ENCODE results near the gene SLCO3A1.

The SLCO3A1 gene

DNA sequence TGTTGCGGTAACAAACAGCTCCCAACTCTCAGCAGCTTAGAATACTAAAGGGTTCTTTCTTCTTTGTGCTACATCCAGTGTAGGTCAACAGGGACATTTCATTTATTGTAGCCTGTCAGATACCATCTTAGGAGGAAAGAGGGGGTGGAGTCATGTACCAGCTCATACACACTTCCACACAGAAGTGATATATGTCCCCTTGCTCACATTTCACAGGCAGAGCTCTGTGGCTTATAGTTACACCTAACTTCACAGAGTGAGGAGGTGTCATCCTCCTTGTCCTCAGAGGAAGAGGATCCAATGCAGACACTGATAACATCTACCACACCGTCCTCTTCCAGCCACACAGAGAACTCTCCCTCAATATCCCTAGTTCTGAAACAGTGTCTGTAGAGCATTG, 247.2 kb downstream of the SLCO3A1 start:
- Histone ChIP-seq H3K4me3 (ENCODE audit: low read depth in 1 of 2, low read length in 2 of 2) (no peak overlapping the region), H3K27ac (ENCODE audit: low read depth, low read length) (no peak overlapping the region), H3K27me3 (ENCODE audit: control insufficient read depth in 1 of 2, insufficient read depth in 2 of 2, low read length in 2 of 2) (peaks cover 0 to 3% of the 10 kb centered on the region in 2 donors)

DNA sequence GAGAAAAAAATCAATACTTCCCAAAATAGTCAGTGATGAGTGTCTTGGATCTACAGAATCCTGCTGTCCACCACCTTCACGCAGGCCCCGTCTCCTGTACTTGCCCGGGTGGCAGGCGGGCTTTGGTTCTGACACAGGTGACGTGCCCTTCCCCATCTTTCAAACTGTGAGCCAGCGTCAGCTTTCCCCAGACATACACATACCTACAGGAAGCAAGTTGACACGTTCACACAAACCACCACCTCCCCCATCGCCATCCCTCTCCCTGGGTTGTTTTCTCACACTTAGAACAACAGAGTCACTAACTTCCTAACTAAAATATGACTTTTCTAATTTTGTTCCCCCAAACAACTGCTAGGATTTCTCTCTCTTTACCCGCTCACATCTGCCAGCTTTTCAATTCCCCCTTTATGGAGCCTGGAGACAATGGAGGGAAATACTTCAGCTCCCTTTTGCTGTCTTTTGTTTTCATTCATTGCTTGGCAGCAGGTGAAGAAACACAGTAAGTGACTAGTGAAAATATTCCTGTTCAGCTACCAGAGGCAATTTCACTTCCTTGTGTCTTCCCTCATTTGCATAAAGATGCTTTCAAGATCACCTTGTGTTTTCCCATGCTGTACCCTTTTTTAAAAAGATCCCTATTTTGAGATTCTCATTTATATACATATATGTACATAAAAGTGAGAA, 248.3 kb downstream of the SLCO3A1 start:
- Histone ChIP-seq H3K4me3 (ENCODE audit: low read depth in 1 of 2, low read length in 2 of 2) (no peak overlapping the region), H3K9me3 (ENCODE audit: control insufficient read depth in 1 of 2, low read length in 2 of 2) (no peaks in the 10 kb centered on the region), H3K4me1 (ENCODE audit: control insufficient read depth in 1 of 2, insufficient read depth in 2 of 2, low read length in 2 of 2) (peaks cover 0 to 8% of the 10 kb centered on the region in 2 donors), H3K36me3 (ENCODE audit: control insufficient read depth in 1 of 2, insufficient read depth in 2 of 2, low read length in 2 of 2) (no peaks in the 10 kb centered on the region), H3K27ac (ENCODE audit: low read depth, low read length) (no peak overlapping the region), H3K9ac (ENCODE audit: low read depth in 1 of 2, low read length in 2 of 2) (no peak overlapping the region), H3K27me3 (ENCODE audit: control insufficient read depth in 1 of 2, insufficient read depth in 2 of 2, low read length in 2 of 2) (peaks cover 0 to 6% of the 10 kb centered on the region in 2 donors)

More for the DNA sequence above, 247.2 kb downstream of the SLCO3A1 start:
- Histone ChIP-seq H3K36me3 (ENCODE audit: control insufficient read depth in 1 of 2, insufficient read depth in 2 of 2, low read length in 2 of 2) (no peaks in the 10 kb centered on the region), H3K4me1 (ENCODE audit: control insufficient read depth in 1 of 2, insufficient read depth in 2 of 2, low read length in 2 of 2) (peaks cover 0 to 8% of the 10 kb centered on the region in 2 donors), H3K9ac (ENCODE audit: low read depth in 1 of 2, low read length in 2 of 2) (no peak overlapping the region), H3K9me3 (ENCODE audit: control insufficient read depth in 1 of 2, low read length in 2 of 2) (no peaks in the 10 kb centered on the region)

DNA sequence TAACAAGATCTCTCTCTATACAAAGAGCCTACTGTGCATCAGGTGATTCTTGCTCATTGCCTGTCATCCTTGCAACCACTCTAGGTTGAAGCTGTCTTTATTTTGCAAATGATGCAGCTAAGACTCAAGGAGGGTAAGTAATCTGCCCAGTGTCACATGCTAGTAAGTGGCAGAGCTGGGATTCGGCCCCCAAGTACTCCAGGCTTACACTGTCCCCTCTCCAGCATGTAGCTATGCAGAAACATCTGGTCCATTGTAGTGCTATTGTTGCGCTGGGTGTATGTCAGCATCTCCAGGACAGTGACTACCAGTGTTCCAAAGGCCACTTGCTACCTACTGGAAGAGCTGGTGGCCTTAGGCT, 248.9 kb downstream of the SLCO3A1 start:
- Histone ChIP-seq H3K4me3 (ENCODE audit: low read depth in 1 of 2, low read length in 2 of 2) (no peak overlapping the region), H3K27me3 (ENCODE audit: control insufficient read depth in 1 of 2, insufficient read depth in 2 of 2, low read length in 2 of 2) (peaks cover 0 to 4% of the 10 kb centered on the region in 2 donors), H3K4me1 (ENCODE audit: control insufficient read depth in 1 of 2, insufficient read depth in 2 of 2, low read length in 2 of 2) (peaks cover 0 to 6% of the 10 kb centered on the region in 2 donors), H3K27ac (ENCODE audit: low read depth, low read length) (no peak overlapping the region), H3K9me3 (ENCODE audit: control insufficient read depth in 1 of 2, low read length in 2 of 2) (no peaks in the 10 kb centered on the region), H3K9ac (ENCODE audit: low read depth in 1 of 2, low read length in 2 of 2) (no peak overlapping the region), H3K36me3 (ENCODE audit: control insufficient read depth in 1 of 2, insufficient read depth in 2 of 2, low read length in 2 of 2) (no peaks in the 10 kb centered on the region)

DNA sequence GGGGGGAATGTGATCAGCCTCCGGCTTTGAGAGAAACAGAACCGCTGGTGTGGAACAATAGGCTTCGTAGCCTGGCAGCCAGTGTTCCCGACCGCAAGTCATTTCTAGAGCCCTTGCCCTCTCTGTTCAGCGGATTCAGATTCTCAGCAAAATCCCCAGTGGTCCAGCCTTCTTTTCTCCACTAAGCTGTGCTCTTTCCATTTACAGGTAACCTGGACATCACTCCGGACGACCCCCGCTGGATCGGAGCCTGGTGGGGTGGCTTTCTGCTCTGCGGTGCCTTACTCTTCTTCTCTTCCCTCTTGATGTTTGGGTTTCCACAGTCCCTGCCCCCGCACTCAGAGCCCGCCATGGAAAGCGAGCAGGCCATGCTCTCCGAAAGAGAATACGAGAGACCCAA, 250.6 kb downstream of the SLCO3A1 start:
- no peaks in the 10 kb centered on the region for H3K9me3 ChIP-seq (ENCODE audit: control insufficient read depth in 1 of 2, low read length in 2 of 2)

DNA sequence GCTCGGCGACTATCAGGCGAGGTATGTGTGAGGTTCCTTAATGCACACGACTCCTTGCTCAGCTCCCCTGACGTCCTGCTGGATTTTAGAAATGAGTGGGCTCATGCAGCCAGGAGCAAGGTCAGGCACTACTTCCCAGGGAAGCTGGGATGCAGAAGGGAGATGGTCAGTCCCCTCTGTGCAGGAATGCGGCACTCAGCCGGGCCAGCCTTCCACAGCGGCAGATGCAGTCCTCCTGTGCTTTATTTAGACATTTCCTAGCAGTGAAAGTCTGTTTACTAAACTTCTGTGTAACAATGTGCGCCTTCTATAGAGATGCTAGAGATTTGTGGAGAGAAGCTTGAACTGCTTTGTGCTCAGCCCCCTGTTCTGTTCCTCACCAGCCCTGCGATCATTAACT, 252.1 kb downstream of the SLCO3A1 start:
- no peaks in the 10 kb centered on the region for H3K9me3 ChIP-seq (ENCODE audit: control insufficient read depth in 1 of 2, low read length in 2 of 2)
- no peak overlapping the region for H3K9ac ChIP-seq (ENCODE audit: low read depth in 1 of 2, low read length in 2 of 2)

More for the DNA sequence above, 250.6 kb downstream of the SLCO3A1 start:
- no peak overlapping the region for H3K4me3 ChIP-seq (ENCODE audit: low read depth in 1 of 2, low read length in 2 of 2)
- H3K36me3 ChIP-seq (ENCODE audit: control insufficient read depth in 1 of 2, insufficient read depth in 2 of 2, low read length in 2 of 2), result no peaks in the 10 kb centered on the region
- H3K27me3 ChIP-seq (ENCODE audit: control insufficient read depth in 1 of 2, insufficient read depth in 2 of 2, low read length in 2 of 2), result peaks cover 0 to 3% of the 10 kb centered on the region in 2 donors
- no peak overlapping the region for H3K27ac ChIP-seq (ENCODE audit: low read depth, low read length)
- peaks cover 0 to 4% of the 10 kb centered on the region in 2 donors for H3K4me1 ChIP-seq (ENCODE audit: control insufficient read depth in 1 of 2, insufficient read depth in 2 of 2, low read length in 2 of 2)
- no peak overlapping the region for H3K9ac ChIP-seq (ENCODE audit: low read depth in 1 of 2, low read length in 2 of 2)

DNA sequence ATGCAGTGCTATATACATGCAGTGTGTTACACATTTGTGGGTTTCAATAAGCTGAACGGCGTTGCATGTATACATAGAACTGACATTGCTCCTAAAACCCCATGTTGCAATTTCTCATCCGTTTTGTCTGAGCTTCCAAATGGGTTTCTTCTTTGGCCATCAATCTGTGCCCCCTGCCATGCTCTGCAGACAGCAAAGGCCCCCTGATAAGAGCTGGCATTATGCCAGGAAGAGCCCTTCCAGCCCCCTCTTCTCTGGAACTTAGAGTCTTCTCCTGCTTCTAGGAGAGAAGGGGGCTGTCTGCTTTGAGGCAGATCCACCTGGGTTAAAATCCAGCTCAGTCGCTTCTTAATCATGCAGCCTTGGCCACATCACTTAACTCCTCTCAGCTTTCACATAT, 254.0 kb downstream of the SLCO3A1 start:
- H3K36me3 ChIP-seq (ENCODE audit: control insufficient read depth in 1 of 2, insufficient read depth in 2 of 2, low read length in 2 of 2), result no peaks in the 10 kb centered on the region
- no peak overlapping the region for H3K9ac ChIP-seq (ENCODE audit: low read depth in 1 of 2, low read length in 2 of 2)
- no peaks in the 10 kb centered on the region for H3K9me3 ChIP-seq (ENCODE audit: control insufficient read depth in 1 of 2, low read length in 2 of 2)
- no peak overlapping the region for H3K4me3 ChIP-seq (ENCODE audit: low read depth in 1 of 2, low read length in 2 of 2)
- no peaks in the 10 kb centered on the region for H3K4me1 ChIP-seq (ENCODE audit: control insufficient read depth in 1 of 2, insufficient read depth in 2 of 2, low read length in 2 of 2)
- no peak overlapping the region for H3K27ac ChIP-seq (ENCODE audit: low read depth, low read length)
- peaks cover 0 to 3% of the 10 kb centered on the region in 2 donors for H3K27me3 ChIP-seq (ENCODE audit: control insufficient read depth in 1 of 2, insufficient read depth in 2 of 2, low read length in 2 of 2)

More for the DNA sequence above, 252.1 kb downstream of the SLCO3A1 start:
- Histone ChIP-seq H3K27me3 (ENCODE audit: control insufficient read depth in 1 of 2, insufficient read depth in 2 of 2, low read length in 2 of 2) (peaks cover 0 to 3% of the 10 kb centered on the region in 2 donors), H3K36me3 (ENCODE audit: control insufficient read depth in 1 of 2, insufficient read depth in 2 of 2, low read length in 2 of 2) (no peaks in the 10 kb centered on the region), H3K27ac (ENCODE audit: low read depth, low read length) (no peak overlapping the region), H3K4me3 (ENCODE audit: low read depth in 1 of 2, low read length in 2 of 2) (no peak overlapping the region), H3K4me1 (ENCODE audit: control insufficient read depth in 1 of 2, insufficient read depth in 2 of 2, low read length in 2 of 2) (peaks cover 0 to 4% of the 10 kb centered on the region in 2 donors)

DNA sequence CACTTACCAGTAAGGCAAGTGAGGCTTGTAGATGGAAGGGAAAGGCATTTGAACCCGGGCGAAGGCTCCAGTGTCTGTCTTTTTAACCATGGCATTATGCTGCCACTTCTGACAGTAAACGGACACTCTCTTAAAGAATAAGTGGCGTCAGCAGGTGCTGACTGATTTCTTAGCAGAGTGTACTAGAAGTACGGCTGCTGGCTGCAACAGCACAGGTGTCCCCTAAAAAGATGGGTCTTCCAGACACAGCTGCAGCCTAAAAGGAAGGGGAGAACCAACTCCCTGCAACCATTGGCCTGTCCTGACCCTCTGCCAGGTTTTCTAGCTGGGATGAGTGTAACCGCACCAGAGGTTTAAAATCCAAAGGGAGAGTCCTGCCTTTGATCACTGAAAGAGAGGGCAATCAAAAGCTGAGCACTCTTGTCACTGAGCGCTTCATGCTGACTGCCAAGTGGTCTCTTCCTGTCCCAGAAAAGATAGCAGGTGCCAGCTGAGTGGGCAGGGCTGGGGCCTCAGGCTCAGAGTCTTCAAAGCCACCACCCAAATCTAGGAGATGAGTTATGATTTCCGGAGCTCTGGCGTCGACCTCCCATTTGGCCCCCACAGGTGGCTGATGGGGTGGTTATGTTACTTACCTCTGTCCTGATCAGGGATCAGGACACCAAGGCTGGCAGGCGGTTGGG, 255.8 kb downstream of the SLCO3A1 start:
- Histone ChIP-seq H3K4me1 (ENCODE audit: control insufficient read depth in 1 of 2, insufficient read depth in 2 of 2, low read length in 2 of 2) (no peaks in the 10 kb centered on the region), H3K9ac (ENCODE audit: low read depth in 1 of 2, low read length in 2 of 2) (no peak overlapping the region), H3K9me3 (ENCODE audit: control insufficient read depth in 1 of 2, low read length in 2 of 2) (no peaks in the 10 kb centered on the region), H3K36me3 (ENCODE audit: control insufficient read depth in 1 of 2, insufficient read depth in 2 of 2, low read length in 2 of 2) (no peaks in the 10 kb centered on the region), H3K27ac (ENCODE audit: low read depth, low read length) (no peak overlapping the region), H3K27me3 (ENCODE audit: control insufficient read depth in 1 of 2, insufficient read depth in 2 of 2, low read length in 2 of 2) (peaks cover 0 to 3% of the 10 kb centered on the region in 2 donors), H3K4me3 (ENCODE audit: low read depth in 1 of 2, low read length in 2 of 2) (no peak overlapping the region)

DNA sequence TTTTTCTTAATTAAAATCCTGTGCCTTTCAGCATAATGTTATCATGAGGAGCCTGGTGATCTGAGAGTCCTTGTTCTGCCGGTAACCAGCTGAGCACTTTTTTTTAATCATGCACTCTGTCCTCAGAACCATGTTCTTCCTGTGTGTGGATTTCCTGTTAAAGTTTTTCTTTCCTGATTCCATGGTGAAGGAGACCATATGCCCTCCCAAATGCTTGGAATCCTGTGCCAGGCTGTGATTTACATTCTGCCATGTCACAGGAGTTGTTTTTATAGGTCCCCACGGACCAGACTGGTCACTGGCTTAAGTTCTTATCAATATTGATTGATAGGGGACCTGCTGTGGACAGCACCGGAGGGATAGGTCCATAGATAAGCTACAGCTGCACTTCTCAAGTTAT, 257.8 kb downstream of the SLCO3A1 start:
- H3K27ac ChIP-seq (ENCODE audit: low read depth, low read length), result no peak overlapping the region
- no peak overlapping the region for H3K9ac ChIP-seq (ENCODE audit: low read depth in 1 of 2, low read length in 2 of 2)
- H3K27me3 ChIP-seq (ENCODE audit: control insufficient read depth in 1 of 2, insufficient read depth in 2 of 2, low read length in 2 of 2), result peaks cover 0 to under 1% of the 10 kb centered on the region in 2 donors
- H3K36me3 ChIP-seq (ENCODE audit: control insufficient read depth in 1 of 2, insufficient read depth in 2 of 2, low read length in 2 of 2), result no peaks in the 10 kb centered on the region
- H3K4me3 ChIP-seq (ENCODE audit: low read depth in 1 of 2, low read length in 2 of 2), result no peak overlapping the region
- no peaks in the 10 kb centered on the region for H3K4me1 ChIP-seq (ENCODE audit: control insufficient read depth in 1 of 2, insufficient read depth in 2 of 2, low read length in 2 of 2)
- no peaks in the 10 kb centered on the region for H3K9me3 ChIP-seq (ENCODE audit: control insufficient read depth in 1 of 2, low read length in 2 of 2)

DNA sequence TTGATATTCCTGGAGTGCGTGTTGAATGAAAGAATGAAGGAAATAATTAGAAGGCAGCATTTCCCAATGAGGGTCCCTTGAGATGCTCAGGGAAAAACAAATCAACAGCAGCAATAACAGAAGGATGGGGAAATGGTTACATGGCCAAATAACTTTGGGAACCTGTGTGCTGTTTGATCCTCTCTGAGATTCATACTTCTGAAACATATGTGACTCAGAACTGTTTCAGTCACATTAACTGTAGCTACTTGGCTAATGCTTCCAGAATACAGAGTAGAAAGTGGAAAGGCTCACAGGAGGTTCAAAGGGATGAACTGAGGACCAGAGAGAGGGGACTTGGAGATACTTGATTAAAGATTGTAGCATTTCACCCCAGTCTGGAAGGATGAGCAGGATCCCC, 258.2 kb downstream of the SLCO3A1 start:
- Histone ChIP-seq H3K27me3 (ENCODE audit: control insufficient read depth in 1 of 2, insufficient read depth in 2 of 2, low read length in 2 of 2) (no peaks in the 10 kb centered on the region), H3K36me3 (ENCODE audit: control insufficient read depth in 1 of 2, insufficient read depth in 2 of 2, low read length in 2 of 2) (no peaks in the 10 kb centered on the region), H3K27ac (ENCODE audit: low read depth, low read length) (no peak overlapping the region), H3K9ac (ENCODE audit: low read depth in 1 of 2, low read length in 2 of 2) (no peak overlapping the region), H3K4me3 (ENCODE audit: low read depth in 1 of 2, low read length in 2 of 2) (no peak overlapping the region), H3K9me3 (ENCODE audit: control insufficient read depth in 1 of 2, low read length in 2 of 2) (no peaks in the 10 kb centered on the region), H3K4me1 (ENCODE audit: control insufficient read depth in 1 of 2, insufficient read depth in 2 of 2, low read length in 2 of 2) (no peaks in the 10 kb centered on the region)

DNA sequence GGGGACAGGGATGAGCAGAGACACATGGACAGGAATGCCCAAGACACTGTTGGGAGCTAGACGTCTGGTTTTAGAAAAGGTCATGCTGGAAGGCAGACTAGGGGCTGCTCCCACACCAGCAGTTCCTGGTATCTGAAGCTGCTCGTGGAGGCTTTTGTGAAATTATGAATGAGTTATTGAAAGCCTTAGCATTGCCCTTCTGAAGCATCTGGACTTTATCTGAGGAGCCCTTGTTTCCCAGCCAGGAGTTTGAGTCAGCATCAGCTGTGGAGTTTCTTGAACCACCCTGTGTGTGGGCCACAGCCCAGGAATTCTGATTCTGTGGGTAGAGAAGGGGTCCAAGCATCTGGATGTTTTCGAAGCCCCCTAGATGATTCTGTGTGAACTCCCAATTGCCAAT, 258.7 kb downstream of the SLCO3A1 start:
- Histone ChIP-seq H3K9me3 (ENCODE audit: control insufficient read depth in 1 of 2, low read length in 2 of 2) (no peaks in the 10 kb centered on the region), H3K4me3 (ENCODE audit: low read depth in 1 of 2, low read length in 2 of 2) (no peak overlapping the region), H3K36me3 (ENCODE audit: control insufficient read depth in 1 of 2, insufficient read depth in 2 of 2, low read length in 2 of 2) (no peaks in the 10 kb centered on the region), H3K27ac (ENCODE audit: low read depth, low read length) (no peak overlapping the region), H3K4me1 (ENCODE audit: control insufficient read depth in 1 of 2, insufficient read depth in 2 of 2, low read length in 2 of 2) (no peaks in the 10 kb centered on the region), H3K27me3 (ENCODE audit: control insufficient read depth in 1 of 2, insufficient read depth in 2 of 2, low read length in 2 of 2) (no peaks in the 10 kb centered on the region), H3K9ac (ENCODE audit: low read depth in 1 of 2, low read length in 2 of 2) (no peak overlapping the region)
